ENCODE results near the gene SNX2.

The SNX2 gene

DNA sequence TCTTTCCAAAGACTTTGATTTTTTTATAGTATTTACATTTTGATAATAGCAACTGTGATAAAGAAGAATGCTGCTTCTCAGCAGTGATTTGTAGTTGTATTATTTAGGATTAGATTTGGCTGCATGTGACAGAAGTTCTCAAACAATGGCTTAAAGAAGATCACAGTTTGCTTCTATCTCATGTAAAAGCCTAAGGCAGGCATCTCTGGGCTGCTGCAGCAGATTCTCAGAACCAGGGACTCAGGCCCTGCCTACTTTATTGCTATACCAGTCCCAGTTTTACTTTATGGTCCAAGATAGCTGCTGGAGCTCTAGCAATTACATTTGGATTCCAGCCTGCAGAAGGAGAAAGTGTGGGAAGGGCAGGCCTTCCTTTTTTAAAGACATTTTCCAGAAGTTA, 8.8 kb upstream of the SNX2 start:
- CTCF ChIA-PET, result interaction anchor here (0.7 to 1.2 kb wide), 2 partner anchors 10 to 13 kb away, joined by 3 read pairs; no protein-coding TSS in a partner anchor

GRCh38 chr5:122770477-122770876, 4.4 kb upstream of the SNX2 start:
- DNase-seq (ENCODE audit: low read depth, low spot score), result no peak
- TF ChIP-seq CTCF (IDR thresholded peaks at IDR 0.05; ENCODE audit: insufficient read depth, low read length, missing control alignments), result no peak
- CTCF ChIA-PET, result no interaction called here
- POLR2A ChIA-PET, result no interaction called here
- H3K4me3 ChIP-seq (ENCODE audit: low read depth, low read length), result no peak overlapping the region

More for the DNA sequence above, 8.8 kb upstream of the SNX2 start:
- POLR2A ChIA-PET, result no interaction called here
- TF ChIP-seq CTCF (IDR thresholded peaks at IDR 0.05; ENCODE audit: insufficient read depth, low read length, missing control alignments), result no peak
- no peak for DNase-seq (ENCODE audit: low read depth, low spot score)
- H3K4me3 ChIP-seq (ENCODE audit: low read depth, low read length), result no peak overlapping the region

DNA sequence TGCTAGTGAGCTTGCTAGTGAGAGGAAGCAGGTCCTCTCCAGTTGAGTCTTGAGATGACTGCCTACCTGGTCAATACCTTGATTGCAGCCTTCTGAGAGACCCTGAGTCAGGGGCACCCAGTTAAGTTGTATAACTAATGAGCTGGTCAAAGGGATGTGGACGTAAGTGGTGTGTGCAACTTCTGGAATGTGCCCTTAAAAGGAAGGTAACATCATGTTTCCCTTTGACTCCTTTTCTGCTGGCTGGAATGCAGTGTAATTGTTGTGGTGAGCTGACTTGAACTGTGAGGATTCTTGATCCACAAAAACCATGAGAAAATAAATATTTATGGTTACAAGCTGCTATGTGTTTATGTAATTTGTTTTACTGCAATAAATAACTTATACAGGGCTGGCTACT, 2.4 kb upstream of the SNX2 start:
- POLR2A ChIA-PET, result no interaction called here
- no peak for TF ChIP-seq CTCF (IDR thresholded peaks at IDR 0.05; ENCODE audit: insufficient read depth, low read length, missing control alignments)
- no peak overlapping the region for H3K4me3 ChIP-seq (ENCODE audit: low read depth, low read length)
- no peak for DNase-seq (ENCODE audit: low read depth, low spot score)
- CTCF ChIA-PET, result no interaction called here

GRCh38 chr5:122773619-122774018, 1.3 kb upstream of the SNX2 start:
- DNase-seq (ENCODE audit: low read depth, low spot score), result no peak
- no peak overlapping the region for H3K4me3 ChIP-seq (ENCODE audit: low read depth, low read length)
- POLR2A ChIA-PET, result interaction anchor here (0.7 kb wide), 1 partner anchor 34 kb away, joined by 3 read pairs; no protein-coding TSS in a partner anchor
- no peak for TF ChIP-seq CTCF (IDR thresholded peaks at IDR 0.05; ENCODE audit: insufficient read depth, low read length, missing control alignments)
- CTCF ChIA-PET, result interaction anchor here (1.2 kb wide), 2 partner anchors 10 to 69 kb away, joined by 3 to 4 read pairs; no protein-coding TSS in a partner anchor

DNA sequence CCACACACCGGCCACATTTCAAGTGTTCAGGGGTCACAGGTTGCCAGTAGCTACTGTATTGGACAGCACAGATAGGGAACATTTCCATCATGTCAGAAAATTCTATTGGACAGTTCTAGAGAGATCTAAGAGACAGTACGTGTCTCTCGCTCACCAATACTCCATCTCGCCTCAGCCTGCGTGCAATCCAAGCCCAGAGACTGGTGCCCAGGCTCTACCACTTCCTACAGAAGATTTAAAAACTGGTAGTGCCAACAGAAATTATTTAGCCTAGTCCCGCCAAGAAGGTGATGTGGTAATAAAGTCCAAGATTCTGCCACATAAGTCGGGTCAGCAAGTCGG, 390 bp upstream of the SNX2 start:
- no peak for DNase-seq (ENCODE audit: low read depth, low spot score)
- TF ChIP-seq CTCF (IDR thresholded peaks at IDR 0.05; ENCODE audit: insufficient read depth, low read length, missing control alignments), result no peak
- peak overlapping the region; percentile 53 for H3K4me3 ChIP-seq (ENCODE audit: low read depth, low read length)
- ChIA-PET POLR2A (interaction anchor here (0.6 kb wide), 1 partner anchor 71 kb away, joined by 3 read pairs; the partner anchor contains the start of gene SNX24), CTCF (interaction anchor here (1.2 kb wide), 2 partner anchors 11 to 70 kb away, joined by 3 to 4 read pairs; no protein-coding TSS in a partner anchor)

- ChIA-PET CTCF (interaction anchor here (1.2 to 1.6 kb wide), 5 partner anchors 12 to 259 kb away, joined by 3 to 9 read pairs (median 3); no protein-coding TSS in a partner anchor), POLR2A (interaction anchor here (1.7 kb wide), 1 partner anchor 69 kb away, joined by 4 read pairs; no protein-coding TSS in a partner anchor)
- H3K4me3 ChIP-seq (ENCODE audit: low read depth, low read length), result peak overlapping the region; percentile 96
- no peak for DNase-seq (ENCODE audit: low read depth, low spot score)
- no peak for TF ChIP-seq CTCF (IDR thresholded peaks at IDR 0.05; ENCODE audit: insufficient read depth, low read length, missing control alignments)
Observed at GRCh38 chr5:122775550-122776542, 966 bp downstream of the SNX2 start.

Measured in AG04449 (cell line).